ENCODE results near the gene KRTAP9-1.

GRCh38 chr17:41147531-41148204 lies 42.0 kb upstream of the KRTAP9-1 start:
- TF ChIP-seq CTCF (conservative IDR thresholded peaks at IDR 0.05; ENCODE audit: low read length) (no peak), EZH2phosphoT487 (IDR thresholded peaks at IDR 0.05; ENCODE audit: borderline replicate concordance) (no peak)
